Measurements from ENCODE around the gene ZMYND11. TPM values are rescaled to one million over a fixed set of nuclear protein-coding genes. Genes with fewer than 3 reads are reported as not detected.

ZMYND11 gene
- total RNA-seq, 4 donors from 2014 or later = 28.9 to 132 (median 37.2) TPM

DNA sequence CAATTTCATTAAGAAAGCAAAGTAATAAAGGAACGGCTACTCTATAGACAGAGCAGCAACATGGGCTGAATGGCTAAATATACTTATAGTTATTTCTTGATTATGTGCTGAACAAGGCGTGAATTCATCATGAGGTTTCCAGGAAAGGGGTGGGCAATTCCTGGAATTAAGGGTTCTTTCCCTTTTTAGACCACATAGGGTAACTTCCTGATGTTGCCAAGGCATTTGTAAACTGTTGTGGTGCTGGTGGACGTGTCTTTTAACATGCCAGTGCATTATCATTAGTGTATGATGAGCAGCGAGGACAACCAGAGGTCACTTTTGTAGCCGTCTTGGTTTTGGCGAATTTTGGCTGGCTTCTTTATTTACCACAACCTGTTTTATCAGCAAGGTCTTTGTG lies 28.5 kb upstream of the ZMYND11 start:
- no peak for DNase-seq
- Histone ChIP-seq H3K36me3 (no peaks in the 10 kb centered on the region), H3K27me3 (no peaks in the 10 kb centered on the region), H3K27ac (no peak overlapping the region), H3K4me1 (no peaks in the 10 kb centered on the region), H3K4me3 (no peak overlapping the region), H3K9me3 (no peaks in the 10 kb centered on the region)
- TF ChIP-seq, protein P1, sequence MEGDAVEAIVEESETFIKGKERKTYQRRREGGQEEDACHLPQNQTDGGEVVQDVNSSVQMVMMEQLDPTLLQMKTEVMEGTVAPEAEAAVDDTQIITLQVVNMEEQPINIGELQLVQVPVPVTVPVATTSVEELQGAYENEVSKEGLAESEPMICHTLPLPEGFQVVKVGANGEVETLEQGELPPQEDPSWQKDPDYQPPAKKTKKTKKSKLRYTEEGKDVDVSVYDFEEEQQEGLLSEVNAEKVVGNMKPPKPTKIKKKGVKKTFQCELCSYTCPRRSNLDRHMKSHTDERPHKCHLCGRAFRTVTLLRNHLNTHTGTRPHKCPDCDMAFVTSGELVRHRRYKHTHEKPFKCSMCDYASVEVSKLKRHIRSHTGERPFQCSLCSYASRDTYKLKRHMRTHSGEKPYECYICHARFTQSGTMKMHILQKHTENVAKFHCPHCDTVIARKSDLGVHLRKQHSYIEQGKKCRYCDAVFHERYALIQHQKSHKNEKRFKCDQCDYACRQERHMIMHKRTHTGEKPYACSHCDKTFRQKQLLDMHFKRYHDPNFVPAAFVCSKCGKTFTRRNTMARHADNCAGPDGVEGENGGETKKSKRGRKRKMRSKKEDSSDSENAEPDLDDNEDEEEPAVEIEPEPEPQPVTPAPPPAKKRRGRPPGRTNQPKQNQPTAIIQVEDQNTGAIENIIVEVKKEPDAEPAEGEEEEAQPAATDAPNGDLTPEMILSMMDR (IDR thresholded peaks at IDR 0.05) = no peak
- TF ChIP-seq POLR2A (IDR thresholded peaks at IDR 0.05) = no peak

DNA sequence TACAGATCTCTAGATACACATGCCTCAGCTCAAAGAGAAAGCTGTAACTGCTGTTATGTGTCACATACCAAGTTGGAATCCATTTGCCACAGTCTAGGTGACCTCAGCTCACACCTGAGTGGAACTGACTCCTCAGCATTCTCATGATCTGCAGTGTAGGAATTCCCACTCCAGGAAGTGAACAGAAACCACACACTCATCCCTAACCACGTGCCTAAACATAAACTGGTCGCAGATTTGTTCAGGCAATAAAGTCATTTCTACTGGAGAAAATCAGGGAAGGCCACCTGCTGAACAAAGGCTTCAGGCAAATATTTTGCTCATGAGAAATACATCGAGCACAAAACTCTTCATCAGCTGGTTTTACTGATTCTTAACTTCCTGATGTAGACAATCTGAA lies 23.0 kb upstream of the ZMYND11 start:
- H3K4me3 ChIP-seq = no peak overlapping the region
- no peaks in the 10 kb centered on the region for H3K27me3 ChIP-seq
- TF ChIP-seq, protein P1 (IDR thresholded peaks at IDR 0.05) = no peak
- no peak for TF ChIP-seq POLR2A (IDR thresholded peaks at IDR 0.05)
- no peaks in the 10 kb centered on the region for H3K4me1 ChIP-seq
- DNase-seq = no peak
- no peaks in the 10 kb centered on the region for H3K36me3 ChIP-seq
- H3K27ac ChIP-seq = no peak overlapping the region
- H3K9me3 ChIP-seq = no peaks in the 10 kb centered on the region

DNA sequence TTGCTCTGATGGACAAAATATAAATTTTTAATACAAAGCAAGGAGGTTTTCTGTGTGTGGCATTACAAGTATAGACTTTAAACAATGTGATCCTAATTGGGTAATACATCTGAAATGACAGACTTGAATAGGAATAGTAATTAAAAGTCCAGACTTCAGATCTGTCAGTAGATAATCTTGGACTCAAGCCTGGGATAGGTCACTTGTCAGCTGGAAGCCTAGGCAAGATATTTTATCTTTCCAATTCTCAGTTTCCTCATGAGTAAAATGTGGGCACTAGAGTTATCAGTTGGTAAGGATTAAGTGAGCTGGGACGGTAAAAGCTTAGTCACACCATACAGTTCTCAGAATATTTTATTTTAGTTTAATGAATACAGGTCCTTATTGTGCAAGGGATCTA lies 10.4 kb upstream of the ZMYND11 start:
- TF ChIP-seq POLR2A (IDR thresholded peaks at IDR 0.05) = no peak
- TF ChIP-seq, protein P1 (IDR thresholded peaks at IDR 0.05) = no peak
- Histone ChIP-seq H3K9me3 (no peaks in the 10 kb centered on the region), H3K27ac (no peak overlapping the region), H3K27me3 (no peaks in the 10 kb centered on the region), H3K4me1 (no peaks in the 10 kb centered on the region), H3K4me3 (no peak overlapping the region), H3K36me3 (no peaks in the 10 kb centered on the region)
- no peak for DNase-seq

DNA sequence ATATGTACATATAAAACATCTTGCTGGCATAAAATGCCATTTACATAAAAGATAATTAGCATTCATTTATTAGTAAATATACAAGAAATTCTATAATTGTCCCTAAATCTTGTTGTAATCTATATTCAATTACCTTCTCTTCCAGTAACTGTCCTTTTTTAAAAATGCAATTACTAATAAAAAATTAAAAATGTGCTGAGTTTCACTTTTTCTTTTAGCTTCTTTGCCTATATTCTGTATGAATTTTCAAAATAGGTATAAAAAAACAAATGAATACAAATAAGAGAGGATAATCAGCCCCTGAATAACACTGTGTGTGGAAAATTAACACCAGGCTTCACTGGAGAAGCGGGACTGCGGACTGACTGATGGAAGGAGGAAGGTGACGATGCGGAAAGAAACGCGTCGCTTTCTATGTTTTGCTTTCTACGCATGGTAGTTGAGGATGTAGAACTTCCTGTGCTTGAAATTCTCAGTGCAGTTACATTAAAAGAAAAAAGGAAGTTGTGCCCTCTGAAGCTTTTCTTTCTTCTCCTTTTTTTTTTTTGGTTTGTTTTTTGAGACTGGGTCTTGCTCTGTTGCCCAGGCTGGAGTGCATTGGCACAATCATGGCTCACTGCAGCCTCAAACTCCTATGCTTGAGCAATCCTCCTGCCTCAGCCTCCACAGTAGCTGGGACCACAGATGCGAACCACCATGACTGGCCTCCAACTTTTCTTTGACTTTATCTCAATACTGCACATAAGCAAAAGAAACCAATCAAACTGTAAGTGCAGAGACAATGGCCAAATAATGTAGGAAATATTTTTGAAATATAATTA lies 7.4 kb upstream of the ZMYND11 start:
- no peaks in the 10 kb centered on the region for H3K4me1 ChIP-seq
- no peaks in the 10 kb centered on the region for H3K9me3 ChIP-seq
- H3K36me3 ChIP-seq = no peaks in the 10 kb centered on the region
- no peak overlapping the region for H3K27ac ChIP-seq
- H3K27me3 ChIP-seq = no peaks in the 10 kb centered on the region
- TF ChIP-seq, protein P1 (IDR thresholded peaks at IDR 0.05) = no peak
- TF ChIP-seq POLR2A (IDR thresholded peaks at IDR 0.05) = no peak
- DNase-seq = peak in 2 of 3 donors; percentile 69 to 77
- H3K4me3 ChIP-seq = peak overlapping the region in 1 of 4 donors; percentile 1

DNA sequence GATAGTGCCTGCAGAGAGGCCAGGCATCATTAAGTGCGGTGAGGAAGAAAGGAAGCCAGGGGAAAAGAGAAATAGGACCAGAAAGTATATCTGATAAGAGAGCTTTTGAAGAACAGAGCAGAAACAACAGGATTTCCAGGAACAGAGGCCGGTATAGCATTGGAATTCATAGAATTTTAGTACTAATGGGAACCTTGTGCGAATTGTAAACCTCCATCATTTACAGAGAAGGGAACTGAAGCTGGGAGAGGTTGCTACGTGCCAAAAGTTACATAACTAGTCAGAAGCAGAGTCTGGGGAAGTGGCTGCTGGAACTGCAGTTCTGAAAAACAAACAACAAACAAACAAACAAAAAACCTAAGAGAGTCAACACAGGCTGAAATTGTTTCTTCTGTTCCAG lies 5.4 kb upstream of the ZMYND11 start:
- Histone ChIP-seq H3K4me3 (no peak overlapping the region), H3K9me3 (no peaks in the 10 kb centered on the region), H3K36me3 (no peaks in the 10 kb centered on the region), H3K27me3 (no peaks in the 10 kb centered on the region), H3K27ac (no peak overlapping the region), H3K4me1 (peaks cover 0 to 12% (median 5%) of the 10 kb centered on the region in 4 donors)
- TF ChIP-seq, protein P1 (IDR thresholded peaks at IDR 0.05) = no peak
- no peak for TF ChIP-seq POLR2A (IDR thresholded peaks at IDR 0.05)
- no peak for DNase-seq

All from Peyer's patch (tissue), 4 donors.